ENCODE measurements around the gene CD52.

DNA sequence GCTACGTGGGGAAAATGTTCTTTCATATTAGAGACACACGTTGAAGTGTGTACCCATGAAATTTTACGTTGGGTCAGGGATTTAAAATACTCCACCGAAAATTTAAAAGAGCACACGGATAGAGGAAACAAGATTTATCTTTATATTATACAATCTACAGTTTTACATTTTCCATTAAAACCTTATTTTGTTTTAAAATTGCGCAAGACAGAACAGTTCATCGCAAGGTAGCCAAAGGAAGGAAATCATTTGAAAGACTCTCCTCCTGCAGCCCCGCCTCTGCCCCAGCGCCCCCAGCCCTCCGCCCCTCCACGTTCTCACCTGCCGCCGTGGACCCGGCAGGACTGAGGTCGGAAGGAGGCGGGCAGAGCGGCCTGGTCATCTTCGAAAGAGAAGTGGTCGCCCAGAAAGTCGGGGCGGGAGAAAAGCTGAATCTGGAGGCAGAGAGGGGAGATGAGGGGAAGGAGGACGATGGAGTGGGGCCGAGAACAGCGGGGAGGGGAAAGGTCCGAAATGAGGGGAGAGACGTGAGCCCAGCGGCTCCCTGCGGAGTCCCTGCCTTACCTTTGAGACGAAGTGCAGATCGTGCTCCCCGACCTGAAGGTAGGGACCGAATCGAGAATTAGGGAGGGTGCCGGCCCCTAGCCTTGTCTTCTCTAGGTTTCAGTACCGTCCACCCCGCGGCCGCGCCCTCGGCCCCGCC is 18.2 kb downstream of the CD52 start:
- TF ChIP-seq, protein P1, sequence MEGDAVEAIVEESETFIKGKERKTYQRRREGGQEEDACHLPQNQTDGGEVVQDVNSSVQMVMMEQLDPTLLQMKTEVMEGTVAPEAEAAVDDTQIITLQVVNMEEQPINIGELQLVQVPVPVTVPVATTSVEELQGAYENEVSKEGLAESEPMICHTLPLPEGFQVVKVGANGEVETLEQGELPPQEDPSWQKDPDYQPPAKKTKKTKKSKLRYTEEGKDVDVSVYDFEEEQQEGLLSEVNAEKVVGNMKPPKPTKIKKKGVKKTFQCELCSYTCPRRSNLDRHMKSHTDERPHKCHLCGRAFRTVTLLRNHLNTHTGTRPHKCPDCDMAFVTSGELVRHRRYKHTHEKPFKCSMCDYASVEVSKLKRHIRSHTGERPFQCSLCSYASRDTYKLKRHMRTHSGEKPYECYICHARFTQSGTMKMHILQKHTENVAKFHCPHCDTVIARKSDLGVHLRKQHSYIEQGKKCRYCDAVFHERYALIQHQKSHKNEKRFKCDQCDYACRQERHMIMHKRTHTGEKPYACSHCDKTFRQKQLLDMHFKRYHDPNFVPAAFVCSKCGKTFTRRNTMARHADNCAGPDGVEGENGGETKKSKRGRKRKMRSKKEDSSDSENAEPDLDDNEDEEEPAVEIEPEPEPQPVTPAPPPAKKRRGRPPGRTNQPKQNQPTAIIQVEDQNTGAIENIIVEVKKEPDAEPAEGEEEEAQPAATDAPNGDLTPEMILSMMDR (IDR thresholded peaks at IDR 0.05): no peak
- peak; percentile 45 for TF ChIP-seq POLR2A (IDR thresholded peaks at IDR 0.05)
